Fibroblast of skin of right quadriceps (primary cell): Measurements from ENCODE around the gene MINPP1.
"Not testable (repeated sequence)": the region's sequence is repeated elsewhere in the genome, so short reads cannot be mapped to it uniquely, and the experiment has no call there.

Experiments
- DNase-seq: peaks from one replicate; pipeline ENCODE4 v3.0.0-alpha.2; 2013

MINPP1 gene

GRCh38 chr10:87504640-87505365 lies at the start of gene MINPP1:
TSS of gene MINPP1 (plus strand) at chr10:87504893. CDS start at chr10:87504916, 23 bp downstream.
- DNase-seq = peak; percentile 80

GRCh38 chr10:87456586-87457220 lies 48.0 kb upstream of the MINPP1 start:
- not testable (repeated sequence) for DNase-seq

DNA sequence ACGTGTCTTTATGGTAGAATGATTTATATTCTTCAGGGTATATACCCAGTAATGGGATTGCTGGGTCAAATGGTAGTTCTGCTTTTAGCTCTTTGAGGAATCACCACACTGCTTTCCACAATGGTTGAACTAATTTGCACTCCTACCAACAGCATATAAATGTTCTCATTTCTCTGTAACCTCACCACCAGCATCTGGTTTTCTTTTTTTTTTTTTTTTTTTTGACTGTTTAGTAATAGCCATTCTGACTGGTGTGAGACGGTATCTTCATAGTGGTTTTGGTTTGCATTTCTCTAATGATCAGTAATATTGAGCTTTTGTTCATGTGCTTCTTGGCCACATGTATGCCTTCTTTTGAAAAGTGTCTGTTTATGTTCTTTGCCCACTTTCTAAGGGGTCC lies 42.9 kb upstream of the MINPP1 start:
- not testable (repeated sequence) for DNase-seq

GRCh38 chr10:87466849-87467248 lies 37.8 kb upstream of the MINPP1 start:
- DNase-seq = not testable (repeated sequence)

DNA sequence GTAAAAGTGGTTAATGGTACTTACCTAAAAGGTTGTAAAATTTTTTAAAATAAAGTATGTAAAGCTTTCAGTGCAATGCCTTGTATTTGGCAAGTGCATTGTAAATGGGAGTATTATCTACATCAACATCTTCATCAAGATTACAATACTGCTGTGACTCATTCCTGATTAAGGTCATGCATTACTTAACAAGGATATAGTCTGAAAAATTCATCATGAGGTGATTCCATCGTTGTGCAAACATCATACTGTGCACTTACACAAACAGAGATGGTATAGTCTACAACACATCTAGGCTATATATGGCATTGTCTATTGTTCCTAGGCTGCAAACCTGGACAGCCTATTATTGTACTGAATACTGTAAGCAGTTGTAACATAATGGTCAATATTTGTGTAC lies 16.0 kb upstream of the MINPP1 start:
- DNase-seq = not testable (repeated sequence)

DNA sequence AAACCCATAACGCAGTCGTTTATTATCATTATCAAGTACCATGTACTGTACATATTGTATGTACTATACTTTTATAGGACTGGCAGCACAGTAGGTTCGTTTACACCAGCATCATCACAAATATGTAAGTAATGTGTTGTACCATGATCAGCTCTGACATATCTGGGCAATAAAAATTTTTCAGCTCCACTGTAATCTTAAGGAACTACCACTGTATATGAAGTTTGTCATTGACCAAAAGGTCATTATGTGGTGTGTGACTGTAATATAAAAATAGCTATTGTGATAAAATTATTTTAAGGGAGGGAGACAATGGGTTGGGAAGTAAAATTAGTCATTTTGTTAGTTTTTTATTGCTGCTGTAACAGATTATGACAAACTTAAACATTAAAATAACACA lies 14.4 kb upstream of the MINPP1 start:
- not testable (repeated sequence) for DNase-seq

- DNase-seq = not testable (repeated sequence)
Measured at GRCh38 chr10:87492450-87492849, 12.2 kb upstream of the MINPP1 start.

GRCh38 chr10:87495446-87495845 lies 9.2 kb upstream of the MINPP1 start:
- DNase-seq = not testable (repeated sequence)

DNA sequence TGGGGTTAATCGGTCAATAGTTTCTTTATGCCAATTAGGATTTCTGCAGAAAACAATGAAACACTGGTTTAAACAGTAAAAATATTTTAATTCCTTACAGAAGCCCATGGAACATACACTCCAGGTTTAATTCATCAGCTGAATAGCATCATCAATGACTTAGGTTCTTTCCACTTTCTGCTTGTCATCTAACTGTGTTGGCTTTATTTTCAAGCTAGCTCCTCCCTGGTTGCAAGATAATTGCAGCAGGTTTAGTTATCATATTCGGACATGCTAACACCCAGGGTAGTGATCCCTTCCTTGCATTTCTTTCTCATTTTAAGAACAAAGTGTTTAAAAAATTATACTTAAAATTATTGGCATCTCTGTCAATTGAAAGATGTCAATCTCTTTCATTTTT lies 7.3 kb upstream of the MINPP1 start:
- DNase-seq = not testable (repeated sequence)

- not testable (repeated sequence) for DNase-seq
Measured at GRCh38 chr10:87498106-87498789, 6.4 kb upstream of the MINPP1 start.

- no peak for DNase-seq
Measured at GRCh38 chr10:87500646-87501048, 4.0 kb upstream of the MINPP1 start.

- DNase-seq = no peak
Measured at GRCh38 chr10:87503401-87503800, 1.3 kb upstream of the MINPP1 start.

GRCh38 chr10:87503886-87504285 lies 807 bp upstream of the MINPP1 start:
- DNase-seq = peak; percentile 50

GRCh38 chr10:87504307-87504639 lies 420 bp upstream of the MINPP1 start:
- DNase-seq = no peak

- peak; percentile 49 for DNase-seq
Measured at GRCh38 chr10:87505366-87506111, 846 bp downstream of the MINPP1 start.

GRCh38 chr10:87506956-87507355 lies 2.3 kb downstream of the MINPP1 start:
- DNase-seq = no peak

DNA sequence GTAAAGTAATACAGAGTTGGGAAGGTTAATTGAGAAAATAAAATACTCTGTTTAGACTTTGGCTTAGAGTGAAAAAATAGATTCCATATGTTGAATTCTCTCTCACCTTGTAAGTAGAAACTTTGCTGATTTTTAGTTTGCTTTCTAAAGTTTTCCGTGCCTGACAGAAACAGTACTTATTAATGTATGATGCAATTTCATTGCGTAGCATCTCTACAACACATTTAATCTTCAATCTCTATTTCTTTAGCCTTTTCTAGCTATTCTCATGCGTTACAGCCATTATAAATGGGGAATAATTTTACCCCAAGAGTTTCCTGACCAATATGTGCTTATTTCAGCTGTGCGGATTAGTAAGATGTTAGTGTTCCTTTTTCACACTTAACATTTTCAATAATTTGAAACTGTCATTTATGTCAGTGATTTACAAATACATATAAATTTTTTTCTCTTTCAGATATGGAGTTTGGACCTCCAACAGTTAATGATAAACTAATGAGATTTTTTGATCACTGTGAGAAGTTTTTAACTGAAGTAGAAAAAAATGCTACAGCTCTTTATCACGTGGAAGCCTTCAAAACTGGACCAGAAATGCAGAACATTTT lies 3.3 kb downstream of the MINPP1 start:
- DNase-seq = no peak

DNA sequence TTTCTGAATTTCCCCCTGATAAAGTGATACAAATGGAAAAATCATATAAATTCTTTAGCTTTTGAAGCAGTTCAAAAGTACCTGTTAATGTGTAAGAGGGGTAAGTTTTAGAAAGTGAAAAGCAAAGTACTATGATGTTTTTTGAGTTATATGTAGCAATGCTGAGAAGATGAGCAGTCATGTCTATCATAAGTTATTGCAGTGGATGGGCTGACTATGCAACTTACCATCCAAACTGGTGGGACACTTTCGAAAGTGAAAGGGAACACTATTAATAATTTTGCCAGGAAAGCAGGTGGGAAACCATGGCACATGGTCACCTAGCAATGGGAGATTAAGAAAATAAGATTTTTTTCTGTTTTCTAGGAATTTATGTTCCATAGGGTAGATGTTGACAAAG lies 4.1 kb downstream of the MINPP1 start:
- DNase-seq = no peak

DNA sequence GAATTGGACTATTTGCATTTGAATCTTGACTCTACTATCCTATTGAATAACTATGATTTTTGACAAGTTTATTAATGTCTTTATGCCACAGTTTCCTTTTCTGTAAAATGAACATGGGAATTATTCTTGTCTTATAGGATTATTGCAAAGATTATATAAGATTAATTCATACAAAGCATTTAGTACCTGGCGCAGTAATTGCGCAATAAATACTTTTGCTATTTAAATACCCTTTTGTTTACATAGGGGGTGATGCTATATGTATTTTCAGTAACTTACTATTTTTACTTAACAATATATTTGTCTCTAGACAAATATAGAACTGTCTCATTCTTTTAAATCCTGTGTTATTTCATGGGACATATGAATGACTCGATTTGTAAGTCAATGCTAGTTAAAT lies 5.3 kb downstream of the MINPP1 start:
- no peak for DNase-seq

- no peak for DNase-seq
Measured at GRCh38 chr10:87511526-87511925, 6.8 kb downstream of the MINPP1 start.

DNA sequence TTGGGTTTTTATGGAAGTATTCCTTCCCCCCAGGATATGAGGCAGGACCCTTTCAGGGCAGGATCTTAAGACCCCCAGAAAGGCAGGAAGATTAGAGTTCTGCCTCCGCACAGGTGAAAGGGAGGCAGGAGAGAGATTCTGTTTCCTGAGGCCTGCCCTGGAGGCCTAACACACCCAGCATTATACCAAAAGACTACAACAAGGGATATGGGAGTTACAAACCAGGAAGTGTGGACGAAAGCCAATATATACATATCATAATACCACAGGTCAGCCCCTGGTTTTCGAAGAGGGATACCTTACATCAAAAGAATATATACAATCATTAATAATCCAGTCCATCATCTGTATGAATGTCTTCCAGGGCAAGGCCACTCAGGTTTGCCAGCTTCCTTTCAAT lies 14.2 kb downstream of the MINPP1 start:
- no peak for DNase-seq

DNA sequence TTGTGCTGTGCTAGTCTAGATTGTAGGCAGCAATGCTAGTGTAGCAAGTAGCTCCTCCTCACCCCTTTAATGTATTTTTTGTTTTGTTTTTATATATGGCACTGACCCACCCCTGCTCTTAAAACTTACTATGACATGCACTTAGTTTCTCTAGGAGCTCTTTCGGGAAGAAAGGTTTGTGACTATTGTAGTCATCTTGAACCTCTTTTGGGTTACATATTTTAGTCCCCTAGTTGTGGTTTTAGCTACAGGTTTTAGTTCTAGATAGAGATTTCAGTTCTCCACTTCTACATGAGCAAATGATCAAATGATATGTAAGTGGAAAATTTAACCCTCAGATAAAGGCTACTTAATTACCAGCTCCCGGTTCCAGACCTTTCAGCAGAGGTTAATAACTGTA lies 14.9 kb downstream of the MINPP1 start:
- DNase-seq = no peak

GRCh38 chr10:87523731-87524130 lies 19.0 kb downstream of the MINPP1 start:
- no peak for DNase-seq
